ENCODE results near the gene CUEDC1.

GRCh38 chr17:57957120-57957850 is 2.1 kb upstream of the CUEDC1 start:
- no peak for TF ChIP-seq POLR2AphosphoS5 (IDR thresholded peaks at IDR 0.05; ENCODE audit: low read depth, low read length)
- TF ChIP-seq POLR2A (IDR thresholded peaks at IDR 0.05; ENCODE audit: low read depth, low read length): no peak
- no peak for TF ChIP-seq SPI1 (IDR thresholded peaks at IDR 0.05; ENCODE audit: low read depth, low read length)
- no peak for TF ChIP-seq POU2F2 (IDR thresholded peaks at IDR 0.05; ENCODE audit: low read depth, low read length)
